GM21576 (cell line): Measurements from ENCODE around the gene RBBP4.

Experiments used
- ATAC-seq: cut with Tn5 transposase; IDR thresholded peaks from one replicate; pipeline ENCODE4 v1.9.1; 2021; ENCODE audit warnings: mild to moderate bottlenecking, moderate library complexity; ENCODE audit not compliant: unreplicated experiment

RBBP4 gene

GRCh38 chr1:32717503-32717902 is 66.5 kb downstream of the RBBP4 start:
- ATAC-seq = no peak

- ATAC-seq = no peak
These were observed 67.0 kb downstream of the RBBP4 start for GRCh38 chr1:32718036-32718435.

- no peak for ATAC-seq
These were observed 67.5 kb downstream of the RBBP4 start for GRCh38 chr1:32718527-32718926.

- ATAC-seq = no peak
These were observed 68.8 kb downstream of the RBBP4 start for GRCh38 chr1:32719681-32720275.

- ATAC-seq = no peak
These were observed 73.9 kb downstream of the RBBP4 start for GRCh38 chr1:32724678-32725614.

- no peak for ATAC-seq
These were observed 74.6 kb downstream of the RBBP4 start for GRCh38 chr1:32725615-32725982.

GRCh38 chr1:32727876-32728275 is 76.9 kb downstream of the RBBP4 start:
- ATAC-seq = no peak

GRCh38 chr1:32728413-32729077 is 77.5 kb downstream of the RBBP4 start:
- ATAC-seq = no peak

GRCh38 chr1:32729254-32730046 is 78.4 kb downstream of the RBBP4 start:
- ATAC-seq = no peak

GRCh38 chr1:32733582-32734321 is 82.7 kb downstream of the RBBP4 start:
- no peak for ATAC-seq
